Body of pancreas (tissue), 4 donors: ENCODE results near the gene PCSK6.
"Not testable (repeated sequence)": the region's sequence is repeated elsewhere in the genome, so short reads cannot be mapped to it uniquely, and the experiment has no call there.

Experiments used
- CTCF ChIP-seq, 7 experiments: fragments of 450-650 bp in 4 of 7; fragments of 200-600 bp in 3 of 7; sonication (generic) in 3 of 7; IDR thresholded peaks; one replicate each; pipeline ENCODE4 v1.5.1; 2016 to 2019; ENCODE audit warnings: antibody characterized with exemption in 7 of 7
- POLR2A ChIP-seq, 3 donors: fragments of 450-650 bp; IDR thresholded peaks; one replicate each; pipeline ENCODE4 v1.6.1; 2016; ENCODE audit warnings: antibody characterized with exemption in 3 of 3, mild to moderate bottlenecking in 2 of 3

- not testable (repeated sequence) for TF ChIP-seq CTCF, POLR2A (IDR thresholded peaks at IDR 0.05)
Measured at GRCh38 chr15:101463696-101464095, 25.8 kb downstream of the PCSK6 start.
